ENCODE data around the gene ZNF480.
A peak's percentile ranks its signal among the peaks of the same experiment; 100 is the strongest.

Gene ZNF480

GRCh38 chr19:52369559-52370340 lies 72.8 kb downstream of the ZNF480 start, which contains the start of gene ZNF880:
Gene ZNF880, plus strand, starts transcription at chr19:52369923. Its CDS starts 43 bp downstream, at chr19:52369966.
- peak; percentile 94 for DNase-seq (ENCODE audit: low read depth in 2 of 2)
- TF ChIP-seq CTCF (IDR thresholded peaks at IDR 0.05; ENCODE audit: low read depth, low read length), result no peak
- H3K4me3 ChIP-seq (replicated peaks in 1 of 2; ENCODE audit: low read depth in 2 of 2, low read length in 2 of 2), result peak within 1 kb of the TSS; percentile 75 to 82

DNA sequence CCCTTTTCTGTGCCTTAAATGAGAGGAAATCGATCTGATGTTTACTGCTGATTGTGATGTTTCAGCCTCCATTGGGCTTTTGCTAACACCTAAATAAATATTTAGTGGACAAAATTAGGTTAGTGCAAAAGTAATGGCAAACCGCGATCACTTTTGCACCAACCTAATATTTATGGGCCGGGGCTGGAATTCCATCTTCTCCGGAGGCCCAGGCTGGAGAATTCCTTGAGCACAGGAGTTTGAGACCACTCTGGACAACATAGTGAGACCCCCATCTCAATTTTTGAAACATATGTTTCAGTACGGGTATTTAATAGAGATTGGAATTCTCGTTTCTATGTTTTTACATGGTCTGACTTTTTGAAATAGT lies 73.4 kb downstream of the ZNF480 start:
- TF ChIP-seq CTCF (IDR thresholded peaks at IDR 0.05; ENCODE audit: low read depth, low read length), result no peak
- H3K4me3 ChIP-seq (replicated peaks in 1 of 2; ENCODE audit: low read depth in 2 of 2, low read length in 2 of 2), result peak overlapping the region; percentile 75 to 82
- DNase-seq (ENCODE audit: low read depth in 2 of 2), result no peak

All from cardiac fibroblast (primary cell).